ENCODE results near the gene GRM1. TPM values are rescaled to one million over a fixed set of nuclear protein-coding genes. Genes with fewer than 3 reads are reported as not detected.

GRM1 gene
- polyA plus RNA-seq, 2 of the 4 experiments (the other 2 are of a cell fraction): 0.04 TPM; not detected in 1

GRCh38 chr6:146364816-146365594, 336.1 kb downstream of the GRM1 start:
- POLR2A ChIA-PET: no interaction called here
- Histone ChIP-seq H3K27ac (no peak overlapping the region), H3K4me3 (no peak overlapping the region), H3K4me2 (no peak overlapping the region), H3K4me1 (peaks cover 4% of the 10 kb centered on the region; the same call in 2 of the 3 replicates), H3K9me3 (no peaks in the 10 kb centered on the region)
- ATAC-seq (no peak), DNase-seq (ENCODE audit: low read depth in 1 of 2, low spot score in 1 of 2) (no peak), FAIRE-seq (no peak)
- CTCF ChIA-PET: no interaction called here
- WGBS (ENCODE audit: missing lambda C conversion rate): 43% methylated on average over 3 of the region's 3 CpGs
- TF ChIP-seq HMGXB4 (CRISPR knock-in tag; IDR thresholded peaks at IDR 0.05; ENCODE audit: borderline replicate concordance) (no peak), FOSL2 (IDR thresholded peaks at IDR 0.05) (no peak), FOSL2 (CRISPR knock-in tag; IDR thresholded peaks at IDR 0.05) (no peak), MAFK (IDR thresholded peaks at IDR 0.05; ENCODE audit: partially characterized antibody) (no peak), RCOR1 (IDR thresholded peaks at IDR 0.05; ENCODE audit: low read depth, low read length) (no peak), CBX2 (IDR thresholded peaks at IDR 0.05; ENCODE audit: borderline replicate concordance, low read depth) (no peak)

DNA sequence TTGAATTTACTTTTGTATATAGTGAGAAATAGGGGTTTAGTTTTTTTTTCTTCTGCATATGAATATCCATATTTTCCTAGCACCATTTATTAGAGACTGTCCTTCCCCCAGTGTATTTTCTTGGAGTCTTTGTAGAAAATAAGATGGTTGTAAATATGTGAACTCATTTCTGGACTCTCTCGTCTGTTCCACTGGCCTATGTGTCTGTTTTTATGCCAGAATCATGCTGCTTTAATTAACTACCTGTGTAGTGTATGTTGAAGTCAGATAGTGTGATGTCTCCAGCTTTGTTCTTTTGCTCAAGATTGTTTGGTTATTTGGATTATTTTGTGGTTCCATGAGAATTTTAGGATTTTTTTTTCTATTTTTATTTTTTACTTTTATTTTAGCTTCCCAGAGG, 338.2 kb downstream of the GRM1 start:
- H3K27ac ChIP-seq: no peak overlapping the region
- 61% methylated on average over 1 of the region's 1 CpG for WGBS (ENCODE audit: missing lambda C conversion rate)
- DNase-seq (ENCODE audit: low read depth in 1 of 2, low spot score in 1 of 2): no peak
- ChIA-PET CTCF (no interaction called here), POLR2A (no interaction called here)
- no peaks in the 10 kb centered on the region for H3K4me1 ChIP-seq
- no peaks in the 10 kb centered on the region for H3K9me3 ChIP-seq
- no peak for FAIRE-seq
- no peak for ATAC-seq
- H3K4me2 ChIP-seq: no peak overlapping the region
- no peak for TF ChIP-seq MYC (IDR thresholded peaks at IDR 0.05; ENCODE audit: borderline replicate concordance, low read length)
- TF ChIP-seq, protein P1, sequence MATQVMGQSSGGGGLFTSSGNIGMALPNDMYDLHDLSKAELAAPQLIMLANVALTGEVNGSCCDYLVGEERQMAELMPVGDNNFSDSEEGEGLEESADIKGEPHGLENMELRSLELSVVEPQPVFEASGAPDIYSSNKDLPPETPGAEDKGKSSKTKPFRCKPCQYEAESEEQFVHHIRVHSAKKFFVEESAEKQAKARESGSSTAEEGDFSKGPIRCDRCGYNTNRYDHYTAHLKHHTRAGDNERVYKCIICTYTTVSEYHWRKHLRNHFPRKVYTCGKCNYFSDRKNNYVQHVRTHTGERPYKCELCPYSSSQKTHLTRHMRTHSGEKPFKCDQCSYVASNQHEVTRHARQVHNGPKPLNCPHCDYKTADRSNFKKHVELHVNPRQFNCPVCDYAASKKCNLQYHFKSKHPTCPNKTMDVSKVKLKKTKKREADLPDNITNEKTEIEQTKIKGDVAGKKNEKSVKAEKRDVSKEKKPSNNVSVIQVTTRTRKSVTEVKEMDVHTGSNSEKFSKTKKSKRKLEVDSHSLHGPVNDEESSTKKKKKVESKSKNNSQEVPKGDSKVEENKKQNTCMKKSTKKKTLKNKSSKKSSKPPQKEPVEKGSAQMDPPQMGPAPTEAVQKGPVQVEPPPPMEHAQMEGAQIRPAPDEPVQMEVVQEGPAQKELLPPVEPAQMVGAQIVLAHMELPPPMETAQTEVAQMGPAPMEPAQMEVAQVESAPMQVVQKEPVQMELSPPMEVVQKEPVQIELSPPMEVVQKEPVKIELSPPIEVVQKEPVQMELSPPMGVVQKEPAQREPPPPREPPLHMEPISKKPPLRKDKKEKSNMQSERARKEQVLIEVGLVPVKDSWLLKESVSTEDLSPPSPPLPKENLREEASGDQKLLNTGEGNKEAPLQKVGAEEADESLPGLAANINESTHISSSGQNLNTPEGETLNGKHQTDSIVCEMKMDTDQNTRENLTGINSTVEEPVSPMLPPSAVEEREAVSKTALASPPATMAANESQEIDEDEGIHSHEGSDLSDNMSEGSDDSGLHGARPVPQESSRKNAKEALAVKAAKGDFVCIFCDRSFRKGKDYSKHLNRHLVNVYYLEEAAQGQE (IDR thresholded peaks at IDR 0.05): no peak
- no peak for TF ChIP-seq RNF2 (IDR thresholded peaks at IDR 0.05; ENCODE audit: borderline replicate concordance, low read depth)
- no peak for TF ChIP-seq GATA3 (IDR thresholded peaks at IDR 0.05; ENCODE audit: borderline replicate concordance)
- no peak for TF ChIP-seq BCL3 (IDR thresholded peaks at IDR 0.05)
- TF ChIP-seq EP300 (IDR thresholded peaks at IDR 0.05): no peak
- no peak for TF ChIP-seq ZC3H11A (IDR thresholded peaks at IDR 0.05)
- TF ChIP-seq HES2 (IDR thresholded peaks at IDR 0.05): no peak
- TF ChIP-seq RAD21 (conservative IDR thresholded peaks at IDR 0.05 in 1 of 2, IDR thresholded peaks at IDR 0.05 in 1 of 2): no peak
- TF ChIP-seq SMC3 (IDR thresholded peaks at IDR 0.05): no peak
- no peak for TF ChIP-seq HOXB13 (CRISPR knock-in tag; IDR thresholded peaks at IDR 0.05; ENCODE audit: low read depth)
- TF ChIP-seq HEYL (CRISPR knock-in tag; IDR thresholded peaks at IDR 0.05): no peak
- TF ChIP-seq HDAC2 (IDR thresholded peaks at IDR 0.05): no peak
- TF ChIP-seq, protein P2, sequence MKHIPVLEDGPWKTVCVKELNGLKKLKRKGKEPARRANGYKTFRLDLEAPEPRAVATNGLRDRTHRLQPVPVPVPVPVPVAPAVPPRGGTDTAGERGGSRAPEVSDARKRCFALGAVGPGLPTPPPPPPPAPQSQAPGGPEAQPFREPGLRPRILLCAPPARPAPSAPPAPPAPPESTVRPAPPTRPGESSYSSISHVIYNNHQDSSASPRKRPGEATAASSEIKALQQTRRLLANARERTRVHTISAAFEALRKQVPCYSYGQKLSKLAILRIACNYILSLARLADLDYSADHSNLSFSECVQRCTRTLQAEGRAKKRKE (CRISPR knock-in tag; IDR thresholded peaks at IDR 0.05; ENCODE audit: low read depth): no peak
- no peak for TF ChIP-seq CBX2 (IDR thresholded peaks at IDR 0.05; ENCODE audit: borderline replicate concordance, low read depth)
- no peak overlapping the region for H3K4me3 ChIP-seq

Measured in A549 (cell line).